Neutrophil (primary cell): ENCODE data around the gene SPCS3.

Experiments used
- H3K27ac ChIP-seq: fragments of 200-600 bp; sonication (generic); 2 replicates; pipeline ENCODE4 v1.5.1; 2016; ENCODE audit warnings: mild to moderate bottlenecking, moderate library complexity
- H3K27me3 ChIP-seq: fragments of 200-600 bp; sonication (generic); 2 replicates; pipeline ENCODE4 v1.6.0; 2016; ENCODE audit warnings: mild to moderate bottlenecking
- H3K36me3 ChIP-seq: fragments of 200-600 bp; sonication (generic); 2 replicates; pipeline ENCODE4 v1.5.1; 2017
- H3K4me1 ChIP-seq, 2 experiments: fragments of 200-600 bp in 1 of 2; sonication (generic) in 1 of 2; 1 replicate in 1 of 2; 2 replicates in 1 of 2; pipeline versions ENCODE4 v1.5.1 to v1.6.1; 2013 to 2016; ENCODE audit warnings: low read depth in 1 of 2, low read length in 1 of 2, mild to moderate bottlenecking in 1 of 2, moderate library complexity in 1 of 2; ENCODE audit not compliant: control insufficient read depth in 1 of 2, insufficient read depth in 1 of 2
- H3K4me3 ChIP-seq, 2 experiments: fragments of 200-600 bp in 1 of 2; sonication (generic) in 1 of 2; 1 replicate in 1 of 2; 2 replicates in 1 of 2; pipeline ENCODE4 v1.5.1; 2013 to 2016; ENCODE audit warnings: low read depth in 1 of 2, low read length in 1 of 2, mild to moderate bottlenecking in 1 of 2, moderate library complexity in 1 of 2
- H3K9me3 ChIP-seq: fragments of 200-600 bp; sonication (generic); 2 replicates; pipeline ENCODE4 v1.5.1; 2016
- TF ChIP-seq, protein P1 (sequence below): fragments of 200-600 bp; sonication (generic); IDR thresholded peaks from 2 replicates; pipeline ENCODE4 v1.5.1; 2016; ENCODE audit warnings: antibody characterized with exemption

Gene SPCS3

DNA sequence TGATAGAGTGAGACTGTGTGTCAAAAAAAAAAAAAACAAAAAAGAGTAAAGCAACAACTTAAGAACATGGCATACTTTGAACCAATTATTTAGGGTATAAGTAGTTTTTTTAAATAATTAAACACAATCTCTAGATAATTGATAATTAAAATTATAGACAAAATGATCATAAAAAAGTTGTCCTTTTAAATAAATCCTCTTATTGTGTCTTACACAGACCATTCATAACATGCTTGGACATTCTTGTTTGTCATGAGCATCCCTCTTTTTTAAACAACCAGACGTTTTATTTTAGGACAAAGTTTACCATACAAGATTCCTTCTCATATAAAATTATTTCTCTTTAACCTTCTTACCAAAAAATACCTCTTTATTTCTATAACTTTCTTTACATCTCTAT, 35.1 kb downstream of the SPCS3 start:
- no peak overlapping the region for H3K27ac ChIP-seq
- no peaks in the 10 kb centered on the region for H3K36me3 ChIP-seq
- TF ChIP-seq, protein P1, sequence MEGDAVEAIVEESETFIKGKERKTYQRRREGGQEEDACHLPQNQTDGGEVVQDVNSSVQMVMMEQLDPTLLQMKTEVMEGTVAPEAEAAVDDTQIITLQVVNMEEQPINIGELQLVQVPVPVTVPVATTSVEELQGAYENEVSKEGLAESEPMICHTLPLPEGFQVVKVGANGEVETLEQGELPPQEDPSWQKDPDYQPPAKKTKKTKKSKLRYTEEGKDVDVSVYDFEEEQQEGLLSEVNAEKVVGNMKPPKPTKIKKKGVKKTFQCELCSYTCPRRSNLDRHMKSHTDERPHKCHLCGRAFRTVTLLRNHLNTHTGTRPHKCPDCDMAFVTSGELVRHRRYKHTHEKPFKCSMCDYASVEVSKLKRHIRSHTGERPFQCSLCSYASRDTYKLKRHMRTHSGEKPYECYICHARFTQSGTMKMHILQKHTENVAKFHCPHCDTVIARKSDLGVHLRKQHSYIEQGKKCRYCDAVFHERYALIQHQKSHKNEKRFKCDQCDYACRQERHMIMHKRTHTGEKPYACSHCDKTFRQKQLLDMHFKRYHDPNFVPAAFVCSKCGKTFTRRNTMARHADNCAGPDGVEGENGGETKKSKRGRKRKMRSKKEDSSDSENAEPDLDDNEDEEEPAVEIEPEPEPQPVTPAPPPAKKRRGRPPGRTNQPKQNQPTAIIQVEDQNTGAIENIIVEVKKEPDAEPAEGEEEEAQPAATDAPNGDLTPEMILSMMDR, result no peak
- no peaks in the 10 kb centered on the region for H3K9me3 ChIP-seq
- H3K4me1 ChIP-seq, result no peaks in the 10 kb centered on the region
- no peak overlapping the region for H3K4me3 ChIP-seq
- H3K27me3 ChIP-seq, result no peaks in the 10 kb centered on the region

DNA sequence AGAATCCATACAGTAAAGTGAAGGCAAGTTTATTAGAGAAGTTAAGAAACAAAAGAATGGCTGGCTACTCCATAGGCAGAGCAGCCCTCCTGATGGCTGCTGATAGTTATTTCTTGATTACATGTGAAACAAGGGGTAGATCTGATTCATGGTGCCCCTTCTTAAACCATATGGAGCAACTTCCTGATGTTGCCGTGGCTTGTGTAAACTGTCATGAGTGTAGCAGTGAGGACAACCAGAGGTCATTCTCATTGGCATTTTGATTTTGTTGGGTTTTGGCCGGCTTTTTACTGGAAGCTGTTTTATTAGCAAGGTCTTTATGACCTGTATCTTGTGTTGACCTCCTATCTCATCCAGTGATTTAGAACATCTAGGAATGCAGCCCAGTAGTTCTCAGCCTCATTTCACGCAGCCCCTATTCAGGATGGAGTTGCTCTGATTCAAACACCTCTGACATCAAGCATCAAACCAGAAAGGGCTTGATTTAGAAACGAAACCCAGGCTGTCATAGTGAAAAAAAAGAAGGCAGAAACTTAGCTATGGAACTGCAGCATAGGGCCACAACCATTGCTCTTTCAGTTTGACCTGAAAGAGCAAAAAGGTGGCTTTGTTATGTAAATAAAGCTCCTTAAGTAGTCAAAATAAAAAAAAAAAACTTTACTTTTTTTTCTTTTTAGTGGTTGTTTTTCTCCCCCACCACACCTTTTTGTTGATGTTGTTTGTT, 37.8 kb downstream of the SPCS3 start:
- Histone ChIP-seq H3K4me1 (no peaks in the 10 kb centered on the region), H3K4me3 (no peak overlapping the region), H3K27ac (no peak overlapping the region), H3K27me3 (no peaks in the 10 kb centered on the region), H3K36me3 (no peaks in the 10 kb centered on the region), H3K9me3 (no peaks in the 10 kb centered on the region)
- TF ChIP-seq, protein P1, result no peak

DNA sequence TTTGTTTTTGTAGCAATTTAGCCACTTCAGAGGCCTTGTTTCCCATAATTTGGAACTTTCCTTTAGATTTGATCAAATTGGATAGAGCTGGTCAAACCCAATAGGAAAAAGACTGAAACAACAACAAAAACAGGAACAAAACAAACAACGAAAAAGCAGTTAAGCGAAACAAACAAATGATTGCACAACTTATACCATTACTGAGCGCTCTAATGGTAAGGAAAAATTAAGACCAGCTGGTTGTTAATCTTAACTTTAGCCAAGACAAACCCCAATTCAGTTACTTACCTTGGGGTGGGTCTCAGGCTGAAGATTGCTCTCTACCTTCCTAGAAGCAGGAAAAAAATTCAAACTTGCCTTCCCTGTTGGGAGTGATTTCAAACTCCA, 38.3 kb downstream of the SPCS3 start:
- no peak overlapping the region for H3K4me3 ChIP-seq
- H3K4me1 ChIP-seq, result no peaks in the 10 kb centered on the region
- H3K27me3 ChIP-seq, result no peaks in the 10 kb centered on the region
- TF ChIP-seq, protein P1, result no peak
- no peaks in the 10 kb centered on the region for H3K36me3 ChIP-seq
- no peak overlapping the region for H3K27ac ChIP-seq
- no peaks in the 10 kb centered on the region for H3K9me3 ChIP-seq

DNA sequence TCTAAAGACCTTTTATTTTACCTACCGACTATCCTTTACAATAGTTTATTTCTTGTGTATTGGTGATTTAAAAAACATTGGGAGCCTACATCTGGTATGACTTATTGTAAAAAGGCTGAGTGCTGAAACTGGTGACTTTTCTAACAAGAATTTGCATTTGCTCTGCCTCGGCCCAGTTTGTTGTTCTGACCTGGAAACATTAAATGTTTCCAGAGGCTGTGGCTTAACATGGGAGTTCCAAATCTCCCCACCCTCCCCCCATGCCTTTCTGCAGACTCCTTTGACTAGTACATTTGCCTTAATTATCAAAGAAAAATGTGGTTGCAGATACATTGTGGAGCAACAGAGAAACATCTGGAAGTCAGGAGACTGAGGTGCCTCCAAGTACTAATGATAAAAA, 39.8 kb downstream of the SPCS3 start:
- Histone ChIP-seq H3K27me3 (no peaks in the 10 kb centered on the region), H3K9me3 (no peaks in the 10 kb centered on the region), H3K36me3 (no peaks in the 10 kb centered on the region), H3K27ac (no peak overlapping the region), H3K4me1 (no peaks in the 10 kb centered on the region), H3K4me3 (no peak overlapping the region)
- TF ChIP-seq, protein P1, result no peak

DNA sequence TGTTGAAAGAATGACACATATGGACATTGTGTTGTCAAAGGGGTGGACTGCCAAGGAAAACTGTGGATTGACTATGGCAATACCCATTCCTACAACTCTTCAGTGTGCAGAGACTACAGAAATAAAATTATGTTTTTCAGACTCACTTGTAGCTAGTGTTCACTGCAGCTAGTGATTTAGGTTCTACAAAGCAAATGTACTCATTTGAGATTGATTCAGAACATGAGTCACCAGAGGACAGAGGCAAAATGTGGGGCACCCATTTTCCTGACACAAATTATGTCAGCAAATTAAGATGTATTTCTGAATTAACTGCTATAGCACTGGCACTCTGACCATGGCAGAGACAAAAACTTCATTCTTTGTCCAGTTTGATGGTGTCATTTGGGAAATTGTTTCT, 40.7 kb downstream of the SPCS3 start:
- Histone ChIP-seq H3K9me3 (no peaks in the 10 kb centered on the region), H3K4me3 (no peak overlapping the region), H3K27ac (no peak overlapping the region), H3K27me3 (no peaks in the 10 kb centered on the region), H3K36me3 (no peaks in the 10 kb centered on the region), H3K4me1 (no peaks in the 10 kb centered on the region)
- TF ChIP-seq, protein P1, result no peak
